B cell (primary cell): Measurements from ENCODE around the gene MEF2B. TPM values are rescaled to one million over a fixed set of nuclear protein-coding genes. Genes with fewer than 3 reads are reported as not detected.

ENCODE experiments used
- ATAC-seq: fragments of 200-7000 bp; cut with Tn5 transposase; one replicate; pipeline ENCODE4 v1.10.0; 2021; ENCODE audit warnings: low read depth, mild to moderate bottlenecking, moderate number of reproducible peaks, moderate library complexity
- CTCF ChIA-PET: fragments of 350-600 bp; sonication (Branson Sonifier 250); formaldehyde crosslinking; loops from one replicate; lab custom pipeline; 2021; ENCODE audit warnings: antibody characterized with exemption, inconsistent platforms; lab: Charles Lee
- POLR2A ChIA-PET: fragments of 350-600 bp; sonication (Branson Sonifier 250); formaldehyde crosslinking; loops from one replicate; lab custom pipeline; 2021; ENCODE audit warnings: antibody characterized with exemption; lab: Charles Lee
- DNase-seq: peaks from one replicate; pipeline ENCODE4 v3.0.0; 2013
- H2AFZ ChIP-seq: 2 replicates; pipeline ENCODE4 v1.6.1; 2012; ENCODE audit warnings: mild to moderate bottlenecking, low read depth, low read length; ENCODE audit not compliant: insufficient read depth, poor library complexity, severe bottlenecking
- H3K27ac ChIP-seq, 2 donors: 1 replicate in 1 of 2; 2 replicates in 1 of 2; pipeline ENCODE4 v1.5.1; 2012 to 2013; ENCODE audit warnings: low read length in 2 of 2, mild to moderate bottlenecking in 2 of 2, moderate library complexity in 1 of 2
- H3K27me3 ChIP-seq, 4 experiments: fragments of 200-600 bp in 1 of 4; sonication (generic) in 1 of 4; replicated peaks in 1 of 4; 1 replicate in 2 of 4; 2 replicates in 2 of 4; pipeline versions ENCODE4 v1.6.1 to v1.7.0; 2013 to 2016; ENCODE audit warnings: low read length in 3 of 4, mild to moderate bottlenecking in 2 of 4, mixed read lengths in 1 of 4, moderate library complexity in 1 of 4; ENCODE audit not compliant: insufficient read depth in 4 of 4, control insufficient read depth in 3 of 4; ENCODE audit errors: control extremely low read depth in 1 of 4
- H3K36me3 ChIP-seq, 2 experiments: replicated peaks in 1 of 2; 1 replicate in 1 of 2; 2 replicates in 1 of 2; pipeline versions ENCODE4 v1.6.1 to v1.7.1; 2013; ENCODE audit warnings: low read length in 1 of 2; ENCODE audit not compliant: insufficient read depth in 2 of 2, control insufficient read depth in 1 of 2; ENCODE audit errors: control extremely low read depth in 1 of 2, extremely low read depth in 1 of 2
- H3K4me1 ChIP-seq, 2 donors: fragments of 200-600 bp in 1 of 2; sonication (generic) in 1 of 2; 1 replicate in 1 of 2; 2 replicates in 1 of 2; pipeline versions ENCODE4 v1.5.1 to v1.6.1; 2013 to 2017; ENCODE audit warnings: low read length in 2 of 2; ENCODE audit not compliant: control insufficient read depth in 2 of 2, insufficient read depth in 2 of 2
- H3K4me2 ChIP-seq: replicated peaks from 2 replicates; pipeline ENCODE3; 2012; ENCODE audit warnings: mild to moderate bottlenecking, low read depth, low read length; ENCODE audit not compliant: poor library complexity, severe bottlenecking
- H3K4me3 ChIP-seq, 5 experiments: fragments of 200-600 bp in 1 of 5; sonication (generic) in 1 of 5; 1 replicate in 3 of 5; 2 replicates in 2 of 5; pipeline versions ENCODE4 v1.5.1 to v1.7.0; 2011 to 2016; ENCODE audit warnings: low read length in 4 of 5, mild to moderate bottlenecking in 4 of 5, low read depth in 2 of 5, control low read depth in 1 of 5, moderate library complexity in 1 of 5; ENCODE audit not compliant: insufficient read depth in 1 of 5; ENCODE audit errors: control extremely low read depth in 1 of 5, extremely low read depth in 1 of 5
- H3K79me2 ChIP-seq: fragments of 200-600 bp; sonication (generic); one replicate; pipeline ENCODE4 v1.6.0; 2016; ENCODE audit warnings: low read length; ENCODE audit not compliant: control insufficient read depth, insufficient read depth
- H3K9ac ChIP-seq: fragments of 200-600 bp; sonication (generic); 2 replicates; pipeline ENCODE4 v1.6.1; 2017; ENCODE audit warnings: mild to moderate bottlenecking, low read length, moderate library complexity
- H3K9me3 ChIP-seq, 3 donors: one replicate each; pipeline versions ENCODE4 v1.6.1 to v1.7.1; 2013; ENCODE audit warnings: low read length in 2 of 3; ENCODE audit not compliant: control insufficient read depth in 2 of 3, insufficient read depth in 1 of 3; ENCODE audit errors: control extremely low read depth in 1 of 3
- H4K20me1 ChIP-seq: 2 replicates; pipeline ENCODE4 v1.6.0; 2012; ENCODE audit warnings: mild to moderate bottlenecking, low read length; ENCODE audit not compliant: insufficient read depth, control insufficient read depth, poor library complexity, severe bottlenecking
- H3K27ac Mint-ChIP-seq: one replicate; pipeline ENCODE4 v1.8.0; 2021; ENCODE audit warnings: mixed read lengths
- H3K27me3 Mint-ChIP-seq: one replicate; pipeline ENCODE4 v1.8.0; 2021; ENCODE audit warnings: mixed read lengths
- H3K4me1 Mint-ChIP-seq: one replicate; pipeline ENCODE4 v1.8.0; 2021; ENCODE audit warnings: mixed read lengths
- H3K4me3 Mint-ChIP-seq: one replicate; pipeline ENCODE4 v1.8.0; 2021; ENCODE audit warnings: mixed read lengths
- H3K9me3 Mint-ChIP-seq: one replicate; pipeline ENCODE4 v1.8.0; 2022; ENCODE audit warnings: mixed read lengths; ENCODE audit not compliant: insufficient read depth
- CTCF ChIP-seq: fragments of 200-600 bp; IDR thresholded peaks from one replicate; pipeline ENCODE4 v1.8.0; 2022; ENCODE audit warnings: antibody characterized with exemption, mild to moderate bottlenecking
- EZH2 ChIP-seq: IDR thresholded peaks from 2 replicates; pipeline ENCODE4 v1.6.1; 2012; ENCODE audit warnings: borderline replicate concordance, low read depth, mild to moderate bottlenecking, moderate library complexity, low read length; ENCODE audit not compliant: insufficient read depth, poor library complexity, severe bottlenecking
- WGBS: methylation state at CpG from one replicate; pipeline ENCODE4 v1.1.5; 2013; ENCODE audit warnings: missing lambda C conversion rate; ENCODE audit not compliant: insufficient coverage; 5-methylcytosine and 5-hydroxymethylcytosine counted together
- intact Hi-C: fragments of 100-400 bp; cut with micrococcal nuclease; formaldehyde crosslinking; loops from one replicate; pipeline ENCODE4 v1.10.0; 2022
- polyA plus RNA-seq: library from polyadenylated mRNA; depleted of rRNA; stranded (reverse); fragments of >200 nt; gene quantifications from 2 replicates; pipeline ENCODE4 v1.2.3, GENCODE V29; 2012
- total RNA-seq, 2 donors: library from RNA; stranded (reverse); fragments of 120-200 nt in 1 of 2; gene quantifications; 1 replicate in 1 of 2; 2 replicates in 1 of 2; pipeline versions ENCODE4 v1.2.3 to v1.2.4, GENCODE V29; 2013 to 2022

Gene MEF2B
- total and polyA plus RNA-seq, 2 donors (not counting 1 experiment from before 2014, with no cell fraction given): 4.6 to 5.5 TPM

DNA sequence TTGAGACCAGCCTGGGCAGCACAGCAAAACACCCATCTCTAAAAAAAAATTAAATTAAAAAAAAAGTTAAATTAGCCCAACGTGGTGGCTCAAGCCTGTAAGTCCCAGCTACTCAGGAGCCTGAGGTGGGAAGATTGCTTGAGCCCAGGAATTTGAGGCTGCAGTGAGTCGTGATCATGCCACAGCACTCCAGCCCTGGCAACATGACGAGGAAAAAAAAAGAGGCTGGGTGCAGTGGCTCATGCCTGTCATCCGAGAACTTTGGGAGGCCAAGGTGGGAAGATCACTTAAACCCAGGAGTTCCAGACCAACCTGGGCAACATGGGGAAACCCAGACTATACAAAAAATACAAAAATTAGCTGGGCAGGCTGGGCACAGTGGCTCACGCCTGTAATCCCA, 29.6 kb downstream of the MEF2B start:
- Histone ChIP-seq H3K27me3 (no peaks in the 10 kb centered on the region), H3K79me2 (peaks cover 15% of the 10 kb centered on the region), H3K4me1 (peaks cover 15 to 17% of the 10 kb centered on the region in 2 donors), H2AFZ (no peak overlapping the region), H3K9me3 (no peaks in the 10 kb centered on the region), H3K4me2 (no peak overlapping the region), H3K4me3 (no peak overlapping the region), H4K20me1 (no peaks in the 10 kb centered on the region), H3K27ac (no peak overlapping the region), H3K36me3 (no peaks in the 10 kb centered on the region), H3K9ac (no peak overlapping the region)
- POLR2A ChIA-PET: no interaction called here
- Mint-ChIP-seq H3K4me1 (peaks cover 31% of the 10 kb centered on the region), H3K27me3 (no peaks in the 10 kb centered on the region), H3K9me3 (no peaks in the 10 kb centered on the region), H3K4me3 (no peak overlapping the region), H3K27ac (no peak overlapping the region)
- no peak for ATAC-seq
- intact Hi-C loops: no loop called here
- WGBS: 76% methylated on average over 4 of the region's 5 CpGs
- CTCF ChIA-PET: interaction anchor here (0.6 to 10.8 kb wide), 8 partner anchors 33 to 309 kb away, joined by 3 to 285 read pairs (median 4); partner anchors contain the start of genes MEF2B and SLC25A42
- no peak for DNase-seq
- no peak for TF ChIP-seq EZH2
- TF ChIP-seq CTCF: no peak

DNA sequence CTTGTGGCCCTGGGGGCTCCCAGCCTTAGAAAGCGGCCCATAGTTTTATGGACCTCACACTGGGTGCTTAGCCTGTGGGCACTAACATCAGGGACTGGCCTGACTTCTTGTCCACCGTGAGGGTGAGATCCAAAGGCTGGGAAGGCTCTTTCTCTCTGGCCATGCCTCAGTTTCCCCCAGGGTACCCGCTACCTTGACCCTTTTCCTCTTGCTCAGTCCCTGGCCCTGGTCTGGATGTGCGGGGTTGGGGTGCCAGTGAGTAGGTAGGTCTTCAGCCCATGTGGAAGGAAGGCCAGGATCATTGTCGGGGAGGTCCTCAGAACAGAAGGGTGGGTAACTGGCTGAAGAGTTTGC, 30.2 kb downstream of the MEF2B start:
- ATAC-seq (no peak), DNase-seq (no peak)
- H3K27me3 ChIP-seq: no peaks in the 10 kb centered on the region
- H3K9me3 Mint-ChIP-seq: no peaks in the 10 kb centered on the region
- no peaks in the 10 kb centered on the region for H3K27me3 Mint-ChIP-seq
- no peaks in the 10 kb centered on the region for H3K36me3 ChIP-seq
- H3K27ac Mint-ChIP-seq: no peak overlapping the region
- H3K27ac ChIP-seq: no peak overlapping the region
- peaks cover 35% of the 10 kb centered on the region for H3K4me1 Mint-ChIP-seq
- peaks cover 15 to 21% of the 10 kb centered on the region in 2 donors for H3K4me1 ChIP-seq
- no peak overlapping the region for H2AFZ ChIP-seq
- H3K4me2 ChIP-seq: no peak overlapping the region
- intact Hi-C loops: loop anchor here (1.0 to 5.0 kb wide), 2 partner anchors 87 to 948 kb away; partner anchors contain the start of gene MPV17L2
- no peak overlapping the region for H3K9ac ChIP-seq
- H3K4me3 ChIP-seq: no peak overlapping the region
- H3K4me3 Mint-ChIP-seq: no peak overlapping the region
- ChIA-PET POLR2A (no interaction called here), CTCF (interaction anchor here (0.6 to 10.8 kb wide), 8 partner anchors 17 to 100 kb away, joined by 3 to 285 read pairs (median 4); partner anchors contain the start of genes MEF2B and SLC25A42)
- peaks cover 15% of the 10 kb centered on the region for H3K79me2 ChIP-seq
- no peaks in the 10 kb centered on the region for H4K20me1 ChIP-seq
- WGBS: 54% methylated on average over 5 of the region's 5 CpGs
- no peaks in the 10 kb centered on the region for H3K9me3 ChIP-seq
- TF ChIP-seq CTCF: peak; percentile 47
- TF ChIP-seq EZH2: no peak
